ENCODE data around the gene FAM163B.

FAM163B gene

GRCh38 chr9:133609311-133610098 is at the start of gene FAM163B:
TSS of gene FAM163B (minus strand) at chr9:133609389. CDS start at chr9:133580223, 29,166 bp downstream.
- no peak for DNase-seq (ENCODE audit: insufficient read length, low spot score)

DNA sequence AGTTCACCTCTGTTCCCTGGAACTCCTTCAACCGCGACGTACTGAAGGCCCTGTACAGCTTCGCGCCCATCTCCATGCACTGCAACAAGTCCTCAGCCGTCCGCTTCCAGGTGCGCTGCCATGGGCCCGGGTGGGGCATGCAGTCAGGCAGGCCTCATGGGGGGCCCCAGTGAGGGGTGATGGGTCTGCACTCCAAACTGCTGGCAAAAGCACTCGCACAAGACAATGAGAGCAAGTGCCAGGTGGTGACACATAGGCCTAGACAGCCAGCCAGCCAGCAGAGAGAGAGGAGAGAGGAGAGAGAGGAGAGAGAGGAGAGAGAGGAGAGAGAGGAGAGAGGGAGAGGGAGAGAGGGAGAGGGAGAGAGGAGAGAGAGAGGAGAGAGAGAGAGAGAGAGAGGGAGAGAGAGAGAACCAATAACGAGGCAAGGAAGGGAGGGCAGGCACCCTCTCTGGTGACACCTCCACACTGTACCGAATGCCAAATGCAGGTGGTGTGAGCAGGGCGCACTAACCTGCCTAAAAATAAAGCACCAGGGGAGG is 48.0 kb upstream of the FAM163B start:
- no peak for DNase-seq (ENCODE audit: insufficient read length, low spot score)
- no peak for FAIRE-seq

More at GRCh38 chr9:133609311-133610098, at the start of gene FAM163B:
- FAIRE-seq: no peak

DNA sequence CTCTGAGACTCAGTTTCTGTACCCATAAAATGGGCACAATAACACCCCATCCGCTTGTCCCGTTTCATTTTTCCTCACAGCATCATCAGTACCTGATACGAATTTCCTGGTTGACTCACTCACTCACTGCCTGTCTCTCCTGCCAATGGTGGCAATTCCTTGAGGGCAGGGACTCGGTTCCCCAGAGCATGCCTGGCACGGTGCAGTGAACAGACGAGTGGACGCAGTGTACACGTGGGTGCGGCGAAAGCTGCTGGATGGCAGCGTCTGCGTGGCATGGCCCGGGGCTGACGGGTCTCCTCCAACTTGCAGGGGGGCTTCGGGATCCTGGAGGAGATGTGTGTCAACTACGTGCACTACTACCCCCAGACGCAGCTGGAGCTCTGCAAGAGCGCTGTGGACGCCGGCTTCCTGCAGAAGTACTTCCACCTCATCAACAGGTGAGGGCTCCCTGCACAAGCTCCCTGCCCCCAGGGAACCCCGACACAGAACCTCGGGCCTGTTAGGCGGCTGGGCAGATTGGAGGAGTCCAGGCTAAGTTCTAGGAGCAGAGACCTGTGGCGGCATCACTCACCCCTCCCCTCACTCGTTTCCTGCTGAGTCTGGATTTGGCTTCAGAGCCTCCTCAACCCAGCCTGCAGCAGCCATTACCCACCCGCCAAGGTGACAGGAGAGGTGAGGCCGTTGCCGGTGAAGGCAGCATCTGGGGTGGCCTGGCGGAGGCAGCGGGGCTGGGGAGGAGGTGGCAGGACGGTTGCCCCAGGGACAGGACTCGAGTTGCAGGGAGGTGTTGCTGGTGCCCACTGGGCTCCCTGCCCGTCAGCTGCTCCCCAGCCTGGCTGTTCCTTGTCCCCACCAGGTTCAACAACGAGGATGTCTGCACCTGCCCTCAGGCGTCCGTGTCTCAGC is 47.3 kb upstream of the FAM163B start:
- DNase-seq (ENCODE audit: insufficient read length, low spot score) (no peak), FAIRE-seq (no peak)

DNA sequence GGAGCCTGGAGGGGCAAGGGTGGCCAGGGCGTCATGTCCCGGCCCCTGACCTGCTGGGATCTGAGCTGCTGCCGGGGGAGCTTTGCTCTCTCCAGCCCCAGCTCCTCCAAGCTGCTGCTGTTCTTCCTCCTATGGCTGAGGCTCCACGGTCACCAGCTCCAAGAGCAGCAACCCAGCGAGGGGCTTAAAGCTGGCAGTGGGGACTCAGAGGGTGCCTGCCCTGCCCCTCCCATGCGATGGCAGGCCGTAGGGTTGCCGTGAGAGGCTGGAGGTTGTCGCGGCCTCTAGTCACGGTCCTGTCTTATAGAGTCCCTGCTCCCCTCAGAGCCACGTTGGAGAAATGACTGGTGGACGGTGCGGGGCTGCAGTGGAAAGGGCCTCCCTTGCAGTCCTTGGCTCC is 46.5 kb upstream of the FAM163B start:
- FAIRE-seq (no peak), DNase-seq (ENCODE audit: insufficient read length, low spot score) (no peak)

DNA sequence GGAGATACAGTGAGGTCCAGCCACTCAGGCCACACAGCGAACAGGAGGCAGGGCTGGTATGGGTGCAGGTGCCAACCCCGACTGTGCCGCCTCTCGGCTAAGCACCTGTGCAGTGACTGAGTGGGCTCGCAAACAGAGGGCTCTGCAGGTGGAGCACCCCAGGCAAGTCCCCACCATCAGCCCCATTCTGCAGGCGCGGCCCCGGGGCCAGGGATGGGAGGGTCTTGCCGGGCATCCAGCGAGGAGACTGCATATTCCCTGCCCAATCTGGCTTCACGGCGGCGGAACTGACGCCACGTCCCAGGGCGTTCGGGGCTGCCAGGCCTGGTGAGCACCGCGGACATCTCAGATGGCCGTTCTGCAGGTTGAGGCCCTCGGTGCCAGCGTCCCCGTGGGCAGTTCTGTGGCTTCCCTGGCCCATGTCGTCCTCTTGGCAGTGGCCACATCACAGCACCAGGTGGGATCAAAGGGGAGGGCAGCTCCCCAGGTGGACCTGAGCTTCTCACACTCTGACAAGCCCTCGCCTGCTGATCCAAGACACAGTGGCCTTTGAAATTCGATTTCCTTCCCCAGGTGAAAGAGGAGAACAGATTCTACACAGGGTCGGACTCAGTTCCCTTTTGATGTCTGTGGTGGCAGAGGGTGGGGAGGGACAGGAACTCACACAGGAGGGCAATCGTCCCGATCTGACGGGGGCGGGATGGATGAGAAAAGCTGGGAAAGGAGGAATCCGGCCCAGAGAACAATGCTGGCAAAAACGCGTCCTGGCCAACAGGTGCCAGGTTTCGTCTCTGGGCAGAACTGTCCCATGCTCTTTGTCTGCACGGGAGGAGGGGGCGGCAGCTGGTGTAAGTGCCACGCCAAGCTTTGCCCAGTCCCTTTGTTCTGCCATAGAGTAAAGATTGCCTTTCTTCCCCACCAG is 45.8 kb upstream of the FAM163B start:
- DNase-seq (ENCODE audit: insufficient read length, low spot score) (no peak), FAIRE-seq (no peak)

DNA sequence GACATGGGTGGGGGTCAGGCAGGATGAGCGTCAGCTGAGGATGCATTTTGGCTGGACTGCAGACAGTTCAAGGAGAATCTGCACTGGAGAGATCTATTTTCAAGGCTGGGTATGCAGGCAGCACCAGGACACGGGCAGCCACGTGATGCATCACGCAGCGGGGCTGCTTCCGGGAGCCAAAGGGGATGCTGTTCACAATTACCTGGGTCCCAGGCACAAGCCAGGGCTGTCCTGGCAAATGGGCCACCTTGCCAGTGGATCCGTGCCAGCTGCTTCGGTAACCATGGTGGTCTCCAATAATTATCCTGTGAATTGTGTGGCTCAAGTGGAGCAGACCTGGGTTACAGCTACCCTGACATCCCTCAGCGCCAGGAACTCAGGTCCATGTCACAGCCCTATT is 44.4 kb upstream of the FAM163B start:
- no peak for FAIRE-seq
- no peak for DNase-seq (ENCODE audit: insufficient read length, low spot score)

- FAIRE-seq (no peak), DNase-seq (ENCODE audit: insufficient read length, low spot score) (no peak)
Measured at GRCh38 chr9:133650026-133650425, 40.8 kb upstream of the FAM163B start.

- DNase-seq (ENCODE audit: insufficient read length, low spot score) (no peak), FAIRE-seq (no peak)
Measured at GRCh38 chr9:133649194-133649593, 40.0 kb upstream of the FAM163B start.

- no peak for FAIRE-seq
- DNase-seq (ENCODE audit: insufficient read length, low spot score): no peak
Measured at GRCh38 chr9:133647765-133648469, 38.7 kb upstream of the FAM163B start.

DNA sequence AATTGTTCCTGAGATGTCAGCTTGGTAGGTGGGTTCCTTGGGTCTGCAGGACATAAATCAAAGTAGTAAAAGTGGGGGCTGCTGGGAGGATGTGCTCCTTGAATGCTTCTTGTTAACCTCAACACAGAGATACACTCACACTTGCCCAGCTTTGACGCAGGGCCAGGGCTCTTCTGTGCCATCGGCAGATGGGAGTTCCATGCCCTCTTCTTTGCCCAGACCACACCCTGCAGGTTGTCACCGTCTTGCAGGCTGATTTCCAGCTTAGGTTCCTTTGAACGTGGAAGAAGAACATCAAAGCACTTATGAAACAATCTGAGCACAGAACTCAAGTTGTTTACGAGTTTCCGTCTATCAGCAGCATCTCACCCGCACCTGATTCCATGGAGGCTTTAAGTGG is 38.0 kb upstream of the FAM163B start:
- no peak for DNase-seq (ENCODE audit: insufficient read length, low spot score)
- no peak for FAIRE-seq

- no peak for DNase-seq (ENCODE audit: insufficient read length, low spot score)
- FAIRE-seq: no peak
Measured at GRCh38 chr9:133645021-133645765, 36.0 kb upstream of the FAM163B start.

GRCh38 chr9:133643978-133644760 is 35.0 kb upstream of the FAM163B start:
- FAIRE-seq: no peak

DNA sequence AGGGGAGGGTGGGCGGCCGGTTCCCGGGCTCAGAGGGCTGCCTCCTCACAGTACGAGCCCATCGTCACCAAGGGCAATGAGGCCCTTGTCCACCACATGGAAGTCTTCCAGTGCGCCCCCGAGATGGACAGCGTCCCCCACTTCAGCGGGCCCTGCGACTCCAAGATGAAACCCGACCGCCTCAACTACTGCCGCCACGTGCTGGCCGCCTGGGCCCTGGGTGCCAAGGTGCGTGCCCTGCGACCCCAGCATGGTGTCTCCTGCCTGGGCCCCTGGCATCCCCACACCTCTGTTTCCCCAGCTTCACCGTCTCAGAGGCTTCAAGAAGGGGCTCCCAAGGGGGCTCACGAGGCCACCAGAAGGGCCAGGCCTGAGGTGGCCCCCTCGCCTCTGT is 34.2 kb upstream of the FAM163B start:
- FAIRE-seq: no peak

More at GRCh38 chr9:133643978-133644760, 35.0 kb upstream of the FAM163B start:
- no peak for DNase-seq (ENCODE audit: insufficient read length, low spot score)

GRCh38 chr9:133642708-133643361 is 33.6 kb upstream of the FAM163B start:
- no peak for FAIRE-seq

More for the DNA sequence above, 34.2 kb upstream of the FAM163B start:
- no peak for DNase-seq (ENCODE audit: insufficient read length, low spot score)

DNA sequence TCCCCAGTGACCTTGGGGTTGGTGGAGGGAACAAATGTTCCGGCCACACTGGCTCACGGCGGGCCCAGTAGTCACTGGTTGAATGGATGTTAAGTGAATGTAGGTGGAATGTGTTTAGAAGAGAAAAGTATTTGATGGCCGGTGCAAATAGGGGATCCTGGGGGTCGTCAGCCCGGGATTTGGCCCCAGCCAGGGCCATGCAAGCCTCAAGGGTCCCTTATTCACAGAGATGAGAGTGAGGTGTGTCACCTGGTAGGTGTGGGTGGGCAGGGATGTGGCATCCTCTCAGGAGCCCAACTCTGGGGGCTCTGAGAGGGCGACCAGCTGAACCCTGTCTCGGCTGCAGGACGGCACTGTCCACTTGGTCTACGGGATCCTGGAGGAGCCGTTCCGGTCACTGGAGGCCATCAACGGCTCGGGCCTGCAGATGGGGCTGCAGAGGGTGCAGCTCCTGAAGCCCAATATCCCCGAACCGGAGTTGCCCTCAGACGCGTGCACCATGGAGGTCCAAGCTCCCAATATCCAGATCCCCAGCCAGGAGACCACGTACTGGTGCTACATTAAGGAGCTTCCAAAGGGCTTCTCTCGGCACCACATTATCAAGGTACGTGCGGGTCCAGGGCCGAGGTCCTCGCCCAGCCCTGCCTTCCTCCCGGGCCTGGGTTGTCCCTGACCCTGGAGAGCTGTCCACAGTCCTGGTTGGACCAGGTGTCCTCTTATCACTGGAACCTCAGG is 32.8 kb upstream of the FAM163B start:
- DNase-seq (ENCODE audit: insufficient read length, low spot score) (no peak), FAIRE-seq (no peak)

More at GRCh38 chr9:133642708-133643361, 33.6 kb upstream of the FAM163B start:
- no peak for DNase-seq (ENCODE audit: insufficient read length, low spot score)

- DNase-seq (ENCODE audit: insufficient read length, low spot score) (no peak), FAIRE-seq (no peak)
Measured at GRCh38 chr9:133641396-133641655, 32.1 kb upstream of the FAM163B start.
